ENCODE measurements around the gene FUNDC2. TPM values are rescaled to one million over a fixed set of nuclear protein-coding genes. Genes with fewer than 3 reads are reported as not detected.

Gene FUNDC2
- total and polyA plus RNA-seq, 8 donors, result 50.3 to 88.1 (median 72.0) TPM

GRCh38 chrX:155035688-155036087 lies 9.0 kb downstream of the FUNDC2 start:
- 78 to 96% methylated on average over 4 of the region's 4 CpGs for WGBS, 2 donors
- no peak overlapping the region for H3K4me3 ChIP-seq
- intact Hi-C loops (cut with DNase I), result no loop called here
- no peaks in the 10 kb centered on the region for H3K9me3 ChIP-seq
- no peak for TF ChIP-seq CTCF (IDR thresholded peaks at IDR 0.05)
- H3K27me3 ChIP-seq, result no peaks in the 10 kb centered on the region
- DNase-seq (no peak), FAIRE-seq (no peak), ATAC-seq (no peak)
- no peak overlapping the region for H3K27ac ChIP-seq
- no peaks in the 10 kb centered on the region for H3K4me1 ChIP-seq
- H3K36me3 ChIP-seq, result no peaks in the 10 kb centered on the region

DNA sequence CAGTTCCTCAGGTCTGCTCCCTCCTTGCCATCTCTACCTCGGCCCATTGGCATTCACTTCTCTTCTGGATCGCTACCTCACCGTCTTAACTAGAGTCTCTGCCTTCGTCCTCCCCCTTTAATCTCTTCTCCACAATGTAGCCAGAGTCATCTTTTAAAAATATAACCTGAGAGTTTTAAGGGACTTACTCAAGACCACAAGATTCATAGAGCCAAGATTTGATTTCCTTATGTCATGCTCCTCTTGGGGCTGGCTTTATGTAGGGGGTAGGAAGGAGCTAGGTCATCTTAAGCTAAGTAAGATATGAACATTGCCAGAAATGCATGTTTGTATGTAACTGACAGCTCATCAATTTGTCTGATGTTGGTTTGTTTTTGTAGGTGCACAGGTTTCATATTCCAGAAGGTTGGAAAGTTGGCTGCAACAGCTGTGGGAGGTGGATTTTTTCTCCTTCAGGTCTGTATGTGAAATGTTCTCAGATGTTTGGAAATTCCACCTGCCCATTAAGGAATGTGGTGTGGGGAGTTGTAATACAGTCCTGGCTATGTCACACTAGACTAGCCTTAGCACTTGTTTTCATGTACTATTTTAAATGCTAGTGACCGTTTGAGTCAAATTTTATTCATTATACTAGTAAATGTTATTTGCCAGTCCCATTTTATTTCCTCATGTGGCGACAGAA lies 19.6 kb downstream of the FUNDC2 start:
- Histone ChIP-seq H3K9me3 (no peaks in the 10 kb centered on the region), H3K36me3 (no peaks in the 10 kb centered on the region), H3K27me3 (no peaks in the 10 kb centered on the region), H3K4me1 (peaks cover 0 to 7% (median 7%) of the 10 kb centered on the region in 3 donors), H3K27ac (peak overlapping the region in 2 of 4 donors; percentile 14 to 25), H3K4me3 (no peak overlapping the region)
- peak; percentile 56 to 67 (median 64) for ATAC-seq
- 41 to 49% methylated on average over 6 of the region's 6 CpGs for WGBS, 2 donors
- intact Hi-C loops (cut with DNase I), result no loop called here
- no peak for FAIRE-seq
- no peak for DNase-seq
- no peak for TF ChIP-seq CTCF (IDR thresholded peaks at IDR 0.05)

DNA sequence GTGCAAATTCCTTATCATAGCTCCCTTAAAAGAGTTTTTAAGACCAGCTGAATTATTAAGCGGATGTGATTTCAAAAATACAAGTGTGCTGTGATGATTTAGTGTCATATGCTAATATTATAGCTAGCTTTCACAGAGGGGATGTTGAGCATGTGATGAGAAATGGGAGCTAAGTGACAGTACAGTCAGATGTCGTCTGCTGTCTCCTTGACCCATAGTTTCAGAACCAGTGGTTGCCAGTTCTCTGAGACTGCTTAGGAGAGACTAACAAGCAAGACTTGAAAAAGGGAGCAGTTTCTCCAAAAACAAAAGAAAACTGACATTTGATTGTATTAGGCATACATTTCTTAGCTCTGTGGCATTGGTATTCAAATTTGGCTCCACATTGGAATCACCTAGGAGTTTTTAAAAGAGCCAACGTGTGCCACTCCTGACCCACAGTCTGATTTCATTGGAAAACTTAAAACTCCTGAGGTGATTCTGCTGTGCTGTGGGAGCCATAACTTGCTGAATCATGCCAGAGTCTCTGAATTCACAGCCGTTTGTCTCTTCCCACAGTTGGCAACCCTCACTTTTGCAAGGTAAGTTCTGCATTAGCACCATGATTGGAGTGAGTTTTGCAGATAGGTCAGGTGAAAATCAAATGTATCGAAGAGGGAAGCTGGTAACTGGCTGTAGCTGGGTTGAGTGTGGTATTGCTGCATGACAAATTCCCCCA lies 20.3 kb downstream of the FUNDC2 start:
- intact Hi-C loops (cut with DNase I), result no loop called here
- peak overlapping the region in 2 of 4 donors; percentile 14 to 25 for H3K27ac ChIP-seq
- FAIRE-seq (no peak), DNase-seq (no peak), ATAC-seq (peak in 3 of 4 donors; percentile 16 to 26 (median 22))
- no peak overlapping the region for H3K4me3 ChIP-seq
- TF ChIP-seq CTCF (IDR thresholded peaks at IDR 0.05), result no peak
- no peaks in the 10 kb centered on the region for H3K27me3 ChIP-seq
- 42 to 53% methylated on average over 5 of the region's 5 CpGs for WGBS, 2 donors
- no peaks in the 10 kb centered on the region for H3K36me3 ChIP-seq
- H3K9me3 ChIP-seq, result no peaks in the 10 kb centered on the region
- peaks cover 0 to 8% (median 7%) of the 10 kb centered on the region in 3 donors for H3K4me1 ChIP-seq

- FAIRE-seq, result peak; percentile 9
- 28 to 33% methylated on average over 9 of the region's 9 CpGs for whole genome bisulfite sequencing, 2 donors
- peaks cover 5 to 19% (median 7%) of the 10 kb centered on the region in 3 donors for H3K4me1 ChIP-seq
- H3K27ac ChIP-seq, result no peak overlapping the region
- ATAC-seq, result peak; percentile 61 to 86 (median 78)
- H3K27me3 ChIP-seq, result no peaks in the 10 kb centered on the region
- intact Hi-C loops (cut with DNase I), result no loop called here
- H3K4me3 ChIP-seq, result no peak overlapping the region
- peak; percentile 21 to 46 (median 33) for TF ChIP-seq CTCF (IDR thresholded peaks at IDR 0.05)
- no peaks in the 10 kb centered on the region for H3K36me3 ChIP-seq
- peak in 4 of 6 donors; percentile 48 to 75 (median 58) for DNase-seq
- H3K9me3 ChIP-seq, result no peaks in the 10 kb centered on the region
Measured at GRCh38 chrX:155048977-155049619, 22.5 kb downstream of the FUNDC2 start.

Measured in pancreas (tissue), 10 donors.